ENCODE results near the gene C19orf47.

Gene C19orf47

DNA sequence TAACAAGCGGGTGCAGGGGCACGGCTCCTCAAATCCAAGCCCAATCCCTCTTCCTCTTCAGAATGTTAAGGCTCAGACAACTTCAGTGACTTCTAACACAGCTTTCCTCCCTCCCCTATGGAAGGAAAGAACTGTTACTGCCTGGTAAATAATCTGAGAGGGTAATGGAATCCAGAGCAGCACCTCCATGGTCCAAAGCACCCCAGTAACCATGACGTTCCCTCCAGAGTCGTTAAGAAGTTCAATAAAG is 64.0 kb downstream of the C19orf47 start:
- DNase-seq (ENCODE audit: extremely low read depth in 1 of 2, low read depth in 1 of 2), result no peak

DNA sequence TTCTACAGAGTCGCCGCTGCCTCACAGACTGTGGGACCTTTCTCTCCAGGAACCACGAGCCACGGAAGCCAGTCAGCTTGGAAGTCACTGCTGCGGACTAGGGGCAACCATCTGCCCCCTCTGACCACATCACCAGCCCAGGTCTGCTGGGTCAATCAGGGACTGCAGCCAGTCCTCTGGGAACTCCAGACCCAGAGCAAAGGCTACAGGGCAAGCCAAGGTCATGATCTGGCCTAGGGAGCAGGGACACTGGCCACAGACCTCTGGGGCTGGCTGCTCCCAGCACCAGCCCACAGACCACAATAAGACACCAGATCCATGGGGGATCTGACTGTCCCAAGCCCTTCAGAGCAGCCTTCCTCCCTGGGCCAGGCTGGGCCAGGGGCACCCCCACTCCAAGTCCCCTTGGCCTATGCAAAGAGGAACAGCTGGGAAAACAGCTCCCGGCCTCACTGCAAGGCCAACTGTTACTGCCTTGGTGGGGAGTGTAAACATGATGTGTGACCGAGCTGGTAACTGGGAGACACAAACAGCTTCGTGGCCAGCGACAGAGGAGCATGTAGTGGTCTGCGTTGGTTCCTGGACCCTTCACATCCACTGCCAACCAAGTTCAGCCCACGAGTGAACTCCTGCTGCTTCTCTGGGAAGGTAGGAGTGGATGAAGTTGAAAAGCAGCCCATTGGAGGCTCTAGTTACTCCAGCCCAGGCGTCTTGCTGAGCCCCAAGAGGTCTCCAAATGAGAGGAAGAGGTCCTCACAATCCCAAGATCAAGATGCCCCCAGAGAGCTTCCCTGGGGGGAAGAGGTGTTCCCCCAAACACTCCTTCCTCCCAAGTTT is 64.6 kb downstream of the C19orf47 start:
- DNase-seq (ENCODE audit: extremely low read depth in 1 of 2, low read depth in 1 of 2), result no peak

DNA sequence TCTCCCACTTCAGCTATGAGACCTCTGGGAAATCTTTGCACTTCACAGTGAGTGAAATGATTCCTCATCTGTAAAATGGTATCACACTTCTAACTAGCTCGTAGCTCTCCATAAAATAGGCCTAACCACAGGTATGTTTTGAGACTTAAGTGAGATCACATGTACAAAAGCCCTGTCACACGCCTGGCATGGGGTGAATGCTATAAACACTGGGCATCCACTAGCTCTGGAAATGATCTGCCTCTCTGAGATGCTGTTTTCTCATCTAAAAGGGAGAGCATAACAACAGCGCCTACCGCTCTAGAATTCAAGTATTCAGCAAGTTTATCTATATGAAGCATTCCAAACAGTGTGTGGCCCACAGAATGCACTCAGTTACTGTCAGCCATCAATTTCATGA is 65.3 kb downstream of the C19orf47 start:
- DNase-seq (ENCODE audit: extremely low read depth in 1 of 2, low read depth in 1 of 2), result no peak

DNA sequence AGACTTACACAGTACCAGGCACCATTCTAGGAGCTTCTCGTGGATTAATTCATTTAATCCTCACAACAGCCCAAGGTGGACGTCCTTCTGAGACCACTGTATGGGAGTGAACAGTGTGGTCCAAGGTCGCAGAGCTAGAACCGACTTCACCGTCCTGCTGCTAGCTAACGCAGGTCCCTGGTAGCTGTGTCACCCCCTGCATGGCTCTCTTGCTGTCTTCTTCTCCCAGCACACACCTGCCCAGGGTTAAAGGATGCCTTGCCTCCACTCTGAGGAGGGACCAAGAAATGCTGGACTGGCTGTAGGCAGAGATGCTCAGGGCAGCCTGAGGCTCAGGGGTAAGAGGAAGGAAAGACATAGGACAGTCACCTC is 66.0 kb downstream of the C19orf47 start:
- no peak for DNase-seq (ENCODE audit: extremely low read depth in 1 of 2, low read depth in 1 of 2)

DNA sequence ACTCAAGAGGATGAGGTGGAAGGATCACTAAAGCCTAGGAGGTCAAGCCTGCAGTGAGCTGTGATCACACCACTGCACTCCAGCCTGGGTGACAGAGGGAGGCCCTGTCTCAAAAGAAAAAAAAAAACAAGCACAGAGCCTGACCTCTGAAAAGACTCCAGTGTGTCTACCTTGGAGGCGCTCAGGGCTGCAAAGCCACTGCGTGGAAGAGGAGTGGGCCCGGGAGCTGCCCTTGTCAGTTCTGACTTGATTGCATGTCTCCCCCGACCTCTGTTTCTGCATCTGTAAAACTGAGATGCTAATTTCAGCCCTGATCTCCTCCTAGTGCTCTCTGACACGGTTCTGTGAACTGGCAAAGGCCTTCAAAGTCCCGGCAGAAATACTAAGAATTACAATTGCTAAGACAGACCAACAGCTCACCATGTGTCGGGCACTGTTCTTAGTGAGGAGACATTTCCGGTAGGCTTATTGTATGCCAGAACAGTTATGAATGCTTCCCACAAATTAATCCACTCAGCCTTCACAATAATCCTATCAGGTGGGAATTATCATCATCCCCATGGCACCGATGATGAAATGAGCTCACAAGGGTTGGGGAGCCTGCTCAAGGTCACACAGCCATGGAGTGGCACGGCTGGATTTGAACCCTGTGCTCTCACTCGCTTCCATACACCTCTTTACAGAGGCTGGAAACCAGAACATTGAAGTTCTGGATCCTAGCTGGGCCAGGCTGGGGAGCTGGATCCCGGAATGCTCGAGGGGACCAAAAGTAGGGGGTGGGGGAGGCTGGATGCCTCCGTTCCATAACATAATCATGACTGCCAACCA is 66.6 kb downstream of the C19orf47 start:
- no peak for DNase-seq (ENCODE audit: extremely low read depth in 1 of 2, low read depth in 1 of 2)

DNA sequence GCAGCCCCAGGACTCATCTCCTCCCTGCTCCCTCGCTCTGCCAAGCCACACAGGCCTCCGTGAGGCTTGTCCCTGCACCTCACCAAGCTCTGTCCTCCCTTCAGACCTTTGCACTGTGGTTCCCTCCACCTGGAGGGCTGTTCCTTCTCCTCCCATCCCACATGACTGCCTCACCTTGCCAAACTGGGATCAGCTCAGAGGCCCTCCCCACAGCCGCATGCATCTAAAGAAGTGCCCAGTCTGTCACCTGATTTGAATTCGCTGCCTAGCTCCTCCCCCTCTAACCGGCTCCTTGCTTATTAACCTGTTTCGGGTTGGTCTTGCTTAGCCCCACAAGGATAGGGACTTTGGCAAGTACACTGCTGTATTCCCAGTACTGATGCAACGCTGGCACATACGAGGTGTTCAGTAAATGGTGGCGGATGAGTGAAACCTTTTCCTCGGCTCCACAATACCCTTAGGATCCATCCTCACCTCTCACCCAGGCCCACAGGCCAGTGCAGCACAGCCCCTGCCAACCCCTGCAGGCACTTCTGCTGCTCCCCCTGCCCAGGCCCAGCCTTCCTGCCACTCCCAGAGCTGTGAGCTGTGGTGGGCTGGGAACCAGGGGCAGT is 67.5 kb downstream of the C19orf47 start:
- DNase-seq (ENCODE audit: extremely low read depth in 1 of 2, low read depth in 1 of 2), result no peak

DNA sequence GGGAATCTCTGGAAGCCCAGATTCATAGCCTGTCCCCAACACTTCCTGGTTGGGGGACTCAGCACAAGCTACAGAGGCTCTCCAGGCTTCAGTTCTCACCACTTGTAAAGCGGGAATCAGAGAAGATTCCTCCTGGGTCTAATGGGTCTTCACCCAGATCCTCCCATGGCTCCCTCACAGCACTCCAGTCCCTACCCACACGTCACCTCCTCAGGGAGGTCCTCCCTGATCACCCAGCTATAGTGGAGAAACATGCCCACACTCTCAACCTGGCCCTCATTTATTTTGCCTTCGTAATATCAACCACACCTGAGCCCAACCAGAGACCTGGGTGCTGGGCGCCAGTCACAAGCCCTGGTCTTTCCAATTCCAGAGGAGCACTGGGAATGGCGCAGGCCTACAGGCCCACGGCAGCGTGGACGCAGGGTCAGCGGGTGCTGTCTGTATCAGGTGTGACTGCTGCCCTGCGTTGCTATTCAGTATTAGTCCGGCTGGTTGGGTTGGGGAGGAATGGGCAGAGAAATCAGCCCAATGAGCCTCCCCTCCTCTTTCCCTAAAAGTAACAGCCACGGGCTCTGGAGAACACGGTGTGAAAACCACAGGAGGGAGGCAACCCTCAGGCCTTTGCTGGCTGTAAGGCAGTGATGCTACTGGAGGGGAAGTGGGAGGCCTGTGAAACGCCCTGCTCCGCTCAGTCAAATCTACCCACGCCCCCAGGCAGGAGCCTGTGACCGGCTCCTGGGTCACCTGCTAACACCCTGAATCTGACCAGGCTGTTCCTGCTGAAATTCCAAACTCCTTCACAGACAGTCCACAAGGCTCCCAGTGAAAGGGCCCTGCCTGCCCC is 68.2 kb downstream of the C19orf47 start:
- no peak for DNase-seq (ENCODE audit: extremely low read depth in 1 of 2, low read depth in 1 of 2)

DNA sequence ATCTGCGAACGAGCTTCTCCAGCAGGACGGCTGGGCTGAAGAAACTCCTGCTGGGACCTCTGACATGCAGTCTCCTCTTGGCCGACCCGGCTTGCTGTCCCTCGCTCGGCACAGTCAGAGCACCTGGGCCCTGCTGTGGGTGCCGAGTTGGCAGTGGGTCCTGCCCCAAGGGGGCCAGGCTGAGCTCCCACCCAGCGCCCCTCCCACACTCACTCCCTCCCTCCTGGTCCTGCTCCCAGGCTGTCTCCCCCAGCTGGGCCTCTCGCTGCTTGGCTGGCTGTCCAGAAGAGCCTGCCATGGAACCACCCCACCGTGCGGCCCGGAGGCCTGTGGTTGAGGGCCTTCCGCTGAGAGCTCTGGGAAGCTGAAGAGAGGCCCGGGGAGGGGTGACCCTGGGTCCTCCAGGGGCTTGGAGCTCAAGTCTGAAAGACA is 69.1 kb downstream of the C19orf47 start:
- DNase-seq (ENCODE audit: extremely low read depth in 1 of 2, low read depth in 1 of 2), result no peak

DNA sequence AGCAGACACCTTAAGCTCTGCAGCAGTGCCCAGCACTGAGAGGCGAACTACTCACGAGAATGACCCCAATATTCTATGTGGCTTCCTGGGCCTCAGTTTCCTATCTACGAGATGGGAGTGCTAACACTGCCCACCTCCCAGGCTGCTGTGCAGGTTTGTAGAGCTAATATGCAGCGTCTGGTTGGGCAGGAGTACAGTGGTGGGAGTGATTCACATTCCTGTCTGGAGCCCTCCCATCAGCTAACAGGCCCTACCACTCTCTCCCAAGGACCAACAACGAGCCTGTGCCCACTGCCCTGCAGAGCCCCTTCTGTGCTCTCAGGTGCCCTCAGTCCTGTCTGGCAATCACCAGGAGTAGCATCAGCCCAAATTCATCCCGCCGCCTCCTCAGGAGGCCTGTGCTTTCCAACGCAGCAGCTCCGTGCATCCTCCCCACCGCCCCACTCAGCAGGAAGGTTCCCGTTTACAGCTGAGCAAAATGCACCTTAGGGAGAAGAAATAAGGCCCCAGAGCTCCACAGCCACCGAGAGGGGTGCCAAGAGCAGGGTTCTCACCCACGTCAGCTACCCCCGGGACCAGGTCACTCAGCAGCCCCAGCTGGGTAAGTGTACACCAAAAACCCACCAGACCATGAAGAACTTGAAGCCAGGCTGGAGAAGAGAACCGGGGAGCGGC is 69.7 kb downstream of the C19orf47 start:
- no peak for DNase-seq (ENCODE audit: extremely low read depth in 1 of 2, low read depth in 1 of 2)

DNA sequence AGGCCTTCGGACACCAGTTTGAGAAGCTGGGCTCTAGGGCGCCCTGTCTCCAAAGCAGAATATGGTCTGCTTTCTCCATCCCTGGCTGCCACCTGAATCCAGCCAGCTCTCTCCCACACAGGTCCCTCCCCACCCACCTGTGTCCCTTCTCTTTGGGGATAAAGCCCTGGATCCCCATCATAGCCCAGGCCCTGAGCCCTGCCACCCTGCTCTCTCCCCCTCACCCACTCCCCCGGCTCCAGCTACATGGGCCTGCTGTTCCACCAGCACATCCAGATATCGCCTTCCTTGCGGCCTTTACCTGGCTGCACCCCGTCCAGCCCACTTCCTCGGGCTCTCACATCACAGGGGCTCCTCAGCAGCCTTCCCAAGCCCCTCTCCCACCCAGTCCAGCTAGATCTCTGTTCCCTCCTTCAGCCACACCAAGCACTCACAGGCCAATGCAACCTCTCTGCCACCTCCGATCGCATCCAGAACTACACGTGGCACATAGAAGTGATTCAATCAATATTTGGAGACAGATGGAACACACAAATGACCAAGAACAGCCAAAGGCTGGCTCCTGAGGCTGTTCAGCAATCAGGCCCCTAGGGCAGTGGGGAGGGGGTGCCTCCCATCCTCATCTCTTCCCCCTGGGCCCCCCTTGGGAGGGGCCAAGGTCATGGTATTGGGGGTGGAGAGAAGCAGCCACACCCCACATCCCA is 70.7 kb downstream of the C19orf47 start:
- DNase-seq (ENCODE audit: extremely low read depth in 1 of 2, low read depth in 1 of 2), result no peak

DNA sequence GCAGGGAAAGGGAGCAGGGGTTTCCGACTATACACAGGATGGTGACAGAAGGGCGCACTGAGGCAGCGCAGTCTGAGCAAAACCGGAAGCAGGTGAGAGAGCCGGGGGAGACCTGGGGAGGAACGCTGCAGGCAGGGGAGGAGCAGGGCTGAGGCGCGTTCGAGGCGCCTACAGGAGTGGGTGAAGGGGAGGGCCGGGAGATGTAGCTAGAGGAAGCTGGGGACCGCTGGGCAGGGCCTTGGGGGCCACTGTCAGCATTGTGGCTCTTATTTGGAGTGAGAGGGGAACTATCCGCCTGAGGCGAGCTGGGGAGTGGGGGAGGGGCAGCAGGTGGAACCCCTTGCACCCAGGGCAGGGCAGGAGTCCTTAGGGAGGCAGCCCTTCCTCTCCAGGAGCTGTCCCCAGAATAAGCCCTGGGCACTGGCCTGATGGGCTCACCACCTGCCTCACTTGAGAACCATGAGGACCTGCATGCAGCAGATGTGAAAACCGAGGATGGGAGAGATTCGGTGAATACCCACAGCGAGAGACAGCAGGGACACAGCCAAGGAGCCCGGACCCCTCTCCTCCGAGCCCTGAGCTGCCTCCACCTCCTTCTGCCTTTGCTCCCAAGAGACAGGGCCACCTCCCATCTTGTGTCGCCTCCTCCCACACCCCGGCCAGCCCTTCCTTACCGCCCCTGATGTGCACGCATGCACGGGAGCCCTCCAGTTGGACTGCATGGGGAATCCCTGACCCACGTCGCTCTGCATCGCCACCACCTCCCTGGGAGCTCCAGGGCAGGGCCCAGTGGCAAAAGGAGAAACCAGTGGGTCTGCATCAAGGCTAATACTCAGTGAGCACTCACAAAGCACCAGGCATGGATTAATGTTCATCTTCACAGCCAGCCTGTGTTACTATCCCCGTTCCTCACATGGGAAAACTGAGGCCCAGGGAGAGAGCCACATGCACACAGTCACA is 73.3 kb downstream of the C19orf47 start:
- no peak for DNase-seq (ENCODE audit: extremely low read depth in 1 of 2, low read depth in 1 of 2)

DNA sequence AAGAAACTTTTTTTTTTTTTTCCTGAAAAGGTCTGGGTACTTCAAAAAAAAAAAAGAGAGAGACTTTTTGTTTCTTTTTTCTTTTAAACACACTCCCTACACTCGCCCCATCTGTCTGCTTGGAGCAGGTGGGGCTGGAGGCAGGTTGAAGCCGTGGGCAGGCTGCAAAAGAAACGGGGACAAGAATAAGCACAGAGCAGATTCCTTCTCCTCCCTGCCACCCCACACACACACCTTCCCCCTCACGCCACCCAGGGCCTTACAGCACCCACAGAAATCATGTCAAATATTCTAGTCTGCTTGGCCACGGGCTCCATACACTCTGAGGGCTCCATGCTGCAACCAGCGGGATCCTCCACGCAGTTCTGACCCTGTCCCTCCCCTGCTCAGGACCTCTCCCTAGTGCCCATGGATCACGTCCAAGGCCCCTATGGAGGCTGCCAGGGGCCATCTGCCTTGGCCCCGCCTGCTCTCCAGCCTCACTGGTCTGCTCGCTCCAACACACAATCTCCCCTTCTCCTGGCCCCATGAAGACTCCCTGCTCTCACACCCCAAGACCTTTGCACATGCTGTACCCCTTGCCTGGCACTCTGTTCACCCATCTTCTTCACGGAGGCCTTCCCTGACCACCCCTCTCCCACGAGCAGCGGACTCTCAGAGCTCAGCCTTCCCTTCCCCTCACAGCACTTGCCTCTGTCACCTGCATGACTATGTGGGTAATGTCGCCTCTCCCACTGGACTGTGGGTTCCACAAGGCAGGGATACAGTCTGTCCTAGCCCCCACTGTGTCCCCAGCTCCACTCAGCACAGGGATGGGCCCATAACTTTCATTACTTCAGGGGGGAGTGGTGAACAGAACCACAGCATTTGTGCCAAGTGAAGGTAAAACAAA is 74.5 kb downstream of the C19orf47 start:
- no peak for DNase-seq (ENCODE audit: extremely low read depth in 1 of 2, low read depth in 1 of 2)

DNA sequence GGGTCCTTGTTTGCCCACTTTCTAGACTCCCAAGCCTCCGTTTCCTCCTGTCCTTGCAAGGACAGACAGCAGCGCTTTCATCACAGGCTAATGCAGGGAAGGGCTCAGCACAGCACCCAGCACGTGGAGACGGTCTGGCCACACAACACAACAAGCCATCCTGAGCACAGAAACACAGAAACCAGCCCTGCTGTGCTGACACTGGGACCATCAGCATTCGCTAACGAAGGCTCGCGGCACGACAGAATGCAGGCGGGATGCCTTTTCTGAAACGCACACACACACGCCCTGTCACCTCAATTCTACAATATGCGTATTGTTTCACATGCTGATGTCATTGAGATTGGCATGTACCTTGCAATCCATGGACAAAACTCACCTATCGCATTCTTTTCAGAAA is 75.9 kb downstream of the C19orf47 start:
- DNase-seq (ENCODE audit: extremely low read depth in 1 of 2, low read depth in 1 of 2), result no peak

DNA sequence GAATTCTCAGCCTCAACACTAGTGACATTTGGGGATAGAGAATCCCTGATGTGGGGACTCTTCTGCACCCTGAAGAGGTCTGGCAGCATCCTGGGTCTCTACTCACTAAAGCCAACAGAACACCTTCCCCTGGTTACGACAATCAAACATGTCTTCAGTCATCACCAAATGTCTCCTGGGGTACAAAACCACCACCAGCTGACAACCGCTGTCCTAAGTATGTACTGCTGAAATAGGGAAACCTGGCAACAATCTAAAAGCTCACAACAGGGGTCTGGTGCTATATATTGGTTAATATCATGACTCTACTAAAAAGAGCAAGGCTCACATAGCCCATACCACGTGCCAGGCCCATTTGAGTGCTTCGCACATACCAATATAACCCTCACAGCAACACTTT is 76.5 kb downstream of the C19orf47 start:
- DNase-seq (ENCODE audit: extremely low read depth in 1 of 2, low read depth in 1 of 2), result no peak

DNA sequence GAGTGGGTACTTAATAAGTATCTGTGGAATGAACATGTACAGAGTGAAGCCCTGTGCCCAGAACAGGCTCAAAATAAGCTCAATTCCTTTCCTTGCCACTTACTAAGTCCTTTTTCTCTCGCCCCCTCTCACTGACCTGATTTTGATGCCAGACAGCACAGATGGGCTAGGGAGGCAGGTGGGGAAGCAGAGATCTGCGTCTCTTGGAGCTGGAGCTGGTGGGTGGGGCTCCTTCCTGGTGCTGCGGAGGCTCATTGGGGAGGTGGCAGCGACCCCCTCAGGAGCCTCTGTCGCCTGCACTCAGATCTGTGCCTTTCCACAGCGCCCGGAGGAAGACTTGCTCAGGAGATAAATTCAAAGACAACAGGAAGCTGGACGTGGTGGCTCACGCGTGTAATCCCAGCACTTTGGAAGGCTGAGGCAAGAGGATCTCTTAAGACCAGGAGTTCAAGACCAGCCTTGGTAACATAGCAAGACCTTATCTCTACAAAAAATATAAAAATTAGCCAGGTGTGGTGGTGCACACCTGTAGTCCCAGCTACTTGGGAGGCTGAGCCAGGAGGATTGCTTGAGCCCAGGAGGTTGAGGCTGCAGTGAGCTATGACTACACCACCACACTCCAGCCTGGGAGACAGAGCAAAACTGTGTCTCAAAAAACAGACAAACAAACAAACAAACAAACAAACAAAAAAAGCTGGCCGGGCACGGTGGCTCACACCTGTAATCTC is 77.7 kb downstream of the C19orf47 start:
- DNase-seq (ENCODE audit: extremely low read depth in 1 of 2, low read depth in 1 of 2), result no peak
